GM21619 (cell line): ENCODE results near the gene SPDYE2.
"Not testable (repeated sequence)": the region's sequence is repeated elsewhere in the genome, so short reads cannot be mapped to it uniquely, and the experiment has no call there.

ENCODE experiments used
- ATAC-seq: cut with Tn5 transposase; IDR thresholded peaks from one replicate; pipeline ENCODE4 v1.9.1; 2021; ENCODE audit not compliant: unreplicated experiment

The SPDYE2 gene

GRCh38 chr7:102550808-102551422 is at the start of gene SPDYE2:
SPDYE2 (plus strand) TSS chr7:102551226; CDS start chr7:102553256, 2,030 bp downstream.
- ATAC-seq: not testable (repeated sequence)

- ATAC-seq: not testable (repeated sequence)
These were observed 47.9 kb upstream of the SPDYE2 start for GRCh38 chr7:102503141-102503540.

- ATAC-seq: not testable (repeated sequence)
These were observed 45.5 kb upstream of the SPDYE2 start for GRCh38 chr7:102505298-102506185.

GRCh38 chr7:102507410-102508088 is 43.5 kb upstream of the SPDYE2 start:
- ATAC-seq: not testable (repeated sequence)

- not testable (repeated sequence) for ATAC-seq
These were observed 40.5 kb upstream of the SPDYE2 start for GRCh38 chr7:102510575-102510974.

- ATAC-seq: peak; percentile 32
These were observed 39.0 kb upstream of the SPDYE2 start for GRCh38 chr7:102511860-102512522.

- ATAC-seq: not testable (repeated sequence)
These were observed 38.3 kb upstream of the SPDYE2 start for GRCh38 chr7:102512642-102513221.

- ATAC-seq: peak; percentile 60
These were observed 35.9 kb upstream of the SPDYE2 start for GRCh38 chr7:102514881-102515721.

- not testable (repeated sequence) for ATAC-seq
These were observed 35.1 kb upstream of the SPDYE2 start for GRCh38 chr7:102515889-102516288.

- ATAC-seq: not testable (repeated sequence)
These were observed 34.1 kb upstream of the SPDYE2 start for GRCh38 chr7:102516951-102517350.

- ATAC-seq: peak; percentile 58
These were observed 33.4 kb upstream of the SPDYE2 start, which contains the start of gene RASA4B for GRCh38 chr7:102517550-102518147. RASA4B (minus strand) TSS chr7:102517777; CDS start chr7:102517710, 67 bp downstream.

GRCh38 chr7:102520797-102521196 is 30.2 kb upstream of the SPDYE2 start:
- ATAC-seq: not testable (repeated sequence)

GRCh38 chr7:102524803-102525202 is 26.2 kb upstream of the SPDYE2 start:
- not testable (repeated sequence) for ATAC-seq

GRCh38 chr7:102527182-102527581 is 23.8 kb upstream of the SPDYE2 start:
- not testable (repeated sequence) for ATAC-seq

- ATAC-seq: not testable (repeated sequence)
These were observed 22.9 kb upstream of the SPDYE2 start for GRCh38 chr7:102527822-102528793.

- ATAC-seq: not testable (repeated sequence)
These were observed 19.4 kb upstream of the SPDYE2 start for GRCh38 chr7:102531583-102531982.

GRCh38 chr7:102532127-102532526 is 18.9 kb upstream of the SPDYE2 start:
- not testable (repeated sequence) for ATAC-seq
